OCI-LY7 (cell line): ENCODE measurements around the gene PAGR1. TPM values are rescaled to one million over a fixed set of nuclear protein-coding genes. Genes with fewer than 3 reads are reported as not detected.
A peak's percentile ranks its signal among the peaks of the same experiment; 100 is the strongest.

Experiments used
- BruUV-seq: library from RNA; stranded (reverse); fragments of 400-500 nt; replicated peaks from 2 replicates; lab custom pipeline; 2021; lab: Mats Ljungman, UMichigan
- CTCF ChIA-PET: fragments of 300-600 bp; sonication (Branson Sonifier 250); formaldehyde crosslinking; loops from one replicate; lab custom pipeline; 2022; ENCODE audit warnings: antibody characterized with exemption; ENCODE audit not compliant: unreplicated experiment; lab: Charles Lee
- POLR2A ChIA-PET: fragments of 300-600 bp; sonication (Branson Sonifier 250); formaldehyde crosslinking; loops from one replicate; lab custom pipeline; 2022; ENCODE audit warnings: antibody characterized with exemption; lab: Charles Lee
- DNase-seq: peaks from one replicate; pipeline ENCODE4 v3.0.0-alpha.2; 2015; ENCODE audit warnings: low spot score
- H2AFZ ChIP-seq: fragments of 200-600 bp; sonication (generic), shearing (Covaris generic); 2 replicates; pipeline ENCODE4 v1.6.1; 2014; ENCODE audit warnings: mild to moderate bottlenecking, antibody characterized with exemption, low read length, moderate library complexity
- H3K27ac ChIP-seq: fragments of 200-600 bp; sonication (generic); 2 replicates; pipeline ENCODE4 v1.5.1; 2014; ENCODE audit warnings: mixed run types, low read depth, mild to moderate bottlenecking, moderate library complexity, low read length, inconsistent platforms; ENCODE audit not compliant: poor library complexity, severe bottlenecking
- H3K36me3 ChIP-seq: fragments of 200-600 bp; sonication (generic); 2 replicates; pipeline ENCODE4 v1.6.1; 2014; ENCODE audit warnings: mild to moderate bottlenecking, antibody characterized with exemption, low read length, moderate library complexity, mixed read lengths; ENCODE audit not compliant: insufficient read depth
- H3K4me1 ChIP-seq: fragments of 200-600 bp; sonication (generic); 2 replicates; pipeline ENCODE4 v1.5.1; 2014; ENCODE audit warnings: mild to moderate bottlenecking, low read length; ENCODE audit not compliant: insufficient read depth, poor library complexity, severe bottlenecking
- H3K4me2 ChIP-seq: fragments of 200-600 bp; sonication (generic); 2 replicates; pipeline ENCODE4 v1.6.1; 2014; ENCODE audit warnings: mild to moderate bottlenecking, low read length
- H3K4me3 ChIP-seq: fragments of 200-600 bp; sonication (generic); 2 replicates; pipeline ENCODE4 v1.5.1; 2014; ENCODE audit warnings: mild to moderate bottlenecking, low read depth, low read length; ENCODE audit not compliant: poor library complexity, severe bottlenecking
- H3K79me2 ChIP-seq: fragments of 200-600 bp; sonication (generic); 2 replicates; pipeline ENCODE4 v1.6.1; 2016; ENCODE audit warnings: low read depth, mild to moderate bottlenecking, low read length, moderate library complexity, mixed read lengths; ENCODE audit not compliant: insufficient read depth
- H3K9me2 ChIP-seq: fragments of 200-600 bp; sonication (generic); 2 replicates; pipeline ENCODE4 v1.6.1; 2016; ENCODE audit warnings: mild to moderate bottlenecking, low read length, mixed read lengths; ENCODE audit not compliant: insufficient read depth
- H3K9me3 ChIP-seq: fragments of 200-600 bp; sonication (generic); 2 replicates; pipeline ENCODE4 v1.6.1; 2014; ENCODE audit warnings: mild to moderate bottlenecking, mixed run types, low read length, mixed read lengths
- H4K20me1 ChIP-seq: fragments of 200-600 bp; sonication (generic); 2 replicates; pipeline ENCODE4 v1.6.1; 2014; ENCODE audit warnings: mild to moderate bottlenecking, antibody characterized with exemption, low read length, moderate library complexity, mixed read lengths; ENCODE audit not compliant: insufficient read depth
- EZH2phosphoT487 ChIP-seq: fragments of 200-600 bp; sonication (generic); IDR thresholded peaks from 2 replicates; pipeline ENCODE4 v1.6.1; 2018; ENCODE audit warnings: low read depth, borderline replicate concordance, mild to moderate bottlenecking, mixed run types, antibody characterized with exemption, low read length, moderate library complexity, mixed read lengths
- intact Hi-C: fragments of 100-400 bp; cut with micrococcal nuclease; formaldehyde crosslinking; loops from one replicate; pipeline ENCODE4 v1.10.0; 2022; ENCODE audit not compliant: unreplicated experiment
- total RNA-seq, 2 experiments: library from RNA; depleted of rRNA in 1 of 2; stranded (reverse); fragments of >200 nt in 1 of 2; shearing (Covaris generic) in 1 of 2; gene quantifications; 2 replicates each; pipeline ENCODE4 v1.2.3, GENCODE V29; 2014 to 2022
- TF ChIP-seq, protein P1 (sequence below): fragments of 200-600 bp; sonication (generic); conservative IDR thresholded peaks from 2 replicates; pipeline ENCODE4 v1.5.1; 2014; ENCODE audit warnings: mild to moderate bottlenecking, antibody characterized with exemption, low read length, moderate library complexity, mixed read lengths

PAGR1 gene
- total RNA-seq, 2 experiments from 2014 or later, result 51.7 to 59.4 TPM

GRCh38 chr16:29862884-29863668, 47.1 kb downstream of the PAGR1 start, which contains the start of gene CDIPT:
CDIPT (minus strand) TSS chr16:29863226; CDS start chr16:29862857, 369 bp downstream.
- peaks cover 23% of the 10 kb centered on the region; the same call in 1 of the 2 replicates for H3K36me3 ChIP-seq
- H3K4me3 ChIP-seq, result peak within 1 kb of the TSS; percentile 91
- TF ChIP-seq EZH2phosphoT487, result no peak
- TF ChIP-seq, protein P1, sequence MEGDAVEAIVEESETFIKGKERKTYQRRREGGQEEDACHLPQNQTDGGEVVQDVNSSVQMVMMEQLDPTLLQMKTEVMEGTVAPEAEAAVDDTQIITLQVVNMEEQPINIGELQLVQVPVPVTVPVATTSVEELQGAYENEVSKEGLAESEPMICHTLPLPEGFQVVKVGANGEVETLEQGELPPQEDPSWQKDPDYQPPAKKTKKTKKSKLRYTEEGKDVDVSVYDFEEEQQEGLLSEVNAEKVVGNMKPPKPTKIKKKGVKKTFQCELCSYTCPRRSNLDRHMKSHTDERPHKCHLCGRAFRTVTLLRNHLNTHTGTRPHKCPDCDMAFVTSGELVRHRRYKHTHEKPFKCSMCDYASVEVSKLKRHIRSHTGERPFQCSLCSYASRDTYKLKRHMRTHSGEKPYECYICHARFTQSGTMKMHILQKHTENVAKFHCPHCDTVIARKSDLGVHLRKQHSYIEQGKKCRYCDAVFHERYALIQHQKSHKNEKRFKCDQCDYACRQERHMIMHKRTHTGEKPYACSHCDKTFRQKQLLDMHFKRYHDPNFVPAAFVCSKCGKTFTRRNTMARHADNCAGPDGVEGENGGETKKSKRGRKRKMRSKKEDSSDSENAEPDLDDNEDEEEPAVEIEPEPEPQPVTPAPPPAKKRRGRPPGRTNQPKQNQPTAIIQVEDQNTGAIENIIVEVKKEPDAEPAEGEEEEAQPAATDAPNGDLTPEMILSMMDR, result peak; percentile 78
- BruUV-seq, result TSS peak; percentile 75
- CTCF ChIA-PET, result no interaction called here
- no peaks in the 10 kb centered on the region for H3K9me2 ChIP-seq
- intact Hi-C loops, result loop anchor here (1.0 to 5.0 kb wide), 3 partner anchors 58 to 159 kb away; partner anchors contain the start of genes C16orf92 and INO80E
- H2AFZ ChIP-seq, result peak within 1 kb of the TSS; percentile 53
- peak within 1 kb of the TSS; percentile 97 for H3K4me2 ChIP-seq
- H3K27ac ChIP-seq, result peak within 1 kb of the TSS; percentile 45
- peaks cover 15% of the 10 kb centered on the region for H3K4me1 ChIP-seq
- peak; percentile 99 for DNase-seq
- POLR2A ChIA-PET, result no interaction called here
- H4K20me1 ChIP-seq, result no peaks in the 10 kb centered on the region
- H3K79me2 ChIP-seq, result peaks cover 8% of the 10 kb centered on the region; the same call in 1 of the 2 replicates
- no peaks in the 10 kb centered on the region for H3K9me3 ChIP-seq

GRCh38 chr16:29863669-29863984, 47.7 kb downstream of the PAGR1 start:
- Histone ChIP-seq H3K9me3 (no peaks in the 10 kb centered on the region), H2AFZ (peak overlapping the region; percentile 53), H3K4me1 (peaks cover 15% of the 10 kb centered on the region), H4K20me1 (no peaks in the 10 kb centered on the region), H3K36me3 (peaks cover 18% of the 10 kb centered on the region; the same call in 1 of the 2 replicates), H3K9me2 (no peaks in the 10 kb centered on the region), H3K4me3 (no peak overlapping the region), H3K4me2 (peak overlapping the region; percentile 40), H3K79me2 (peaks cover 8% of the 10 kb centered on the region; the same call in 1 of the 2 replicates), H3K27ac (no peak overlapping the region)
- CTCF ChIA-PET, result no interaction called here
- no peak for TF ChIP-seq EZH2phosphoT487
- TF ChIP-seq, protein P1, result no peak; the same call in 1 of the 2 replicates
- no TSS peak for BruUV-seq
- intact Hi-C loops, result loop anchor here (1.0 to 5.0 kb wide), 3 partner anchors 58 to 159 kb away; partner anchors contain the start of genes C16orf92 and INO80E
- DNase-seq, result no peak
- POLR2A ChIA-PET, result no interaction called here
